ENCODE measurements around the gene LIPE. TPM values are rescaled to one million over a fixed set of nuclear protein-coding genes. Genes with fewer than 3 reads are reported as not detected.

The LIPE gene
- polyA plus RNA-seq, 1 donor from 2014 or later: 19.1 TPM

DNA sequence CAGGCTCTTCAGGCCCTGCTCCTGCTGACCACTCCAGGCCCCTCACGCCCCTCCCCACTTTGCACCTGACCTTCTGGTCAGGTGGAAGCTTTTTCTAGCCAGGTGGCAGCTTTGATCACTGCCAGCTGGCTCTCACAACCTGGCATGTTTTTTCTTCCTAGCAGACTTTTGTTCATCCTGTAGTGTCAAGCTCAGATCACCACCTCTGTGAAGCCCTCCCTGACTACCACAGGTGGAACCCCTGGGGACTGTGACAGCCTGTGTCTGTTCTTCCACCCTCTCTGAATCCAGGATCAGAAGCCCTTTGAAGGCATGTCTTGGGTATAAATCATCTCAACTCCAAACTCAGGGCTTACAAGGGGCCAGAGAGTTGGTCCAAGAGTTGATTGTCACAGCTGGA lies 26.8 kb downstream of the LIPE start:
- H3K4me2 ChIP-seq (ENCODE audit: low read length): no peak overlapping the region
- no peaks in the 10 kb centered on the region for H3K27me3 ChIP-seq (ENCODE audit: insufficient read depth, low read depth, low read length)
- TF ChIP-seq, protein P1, sequence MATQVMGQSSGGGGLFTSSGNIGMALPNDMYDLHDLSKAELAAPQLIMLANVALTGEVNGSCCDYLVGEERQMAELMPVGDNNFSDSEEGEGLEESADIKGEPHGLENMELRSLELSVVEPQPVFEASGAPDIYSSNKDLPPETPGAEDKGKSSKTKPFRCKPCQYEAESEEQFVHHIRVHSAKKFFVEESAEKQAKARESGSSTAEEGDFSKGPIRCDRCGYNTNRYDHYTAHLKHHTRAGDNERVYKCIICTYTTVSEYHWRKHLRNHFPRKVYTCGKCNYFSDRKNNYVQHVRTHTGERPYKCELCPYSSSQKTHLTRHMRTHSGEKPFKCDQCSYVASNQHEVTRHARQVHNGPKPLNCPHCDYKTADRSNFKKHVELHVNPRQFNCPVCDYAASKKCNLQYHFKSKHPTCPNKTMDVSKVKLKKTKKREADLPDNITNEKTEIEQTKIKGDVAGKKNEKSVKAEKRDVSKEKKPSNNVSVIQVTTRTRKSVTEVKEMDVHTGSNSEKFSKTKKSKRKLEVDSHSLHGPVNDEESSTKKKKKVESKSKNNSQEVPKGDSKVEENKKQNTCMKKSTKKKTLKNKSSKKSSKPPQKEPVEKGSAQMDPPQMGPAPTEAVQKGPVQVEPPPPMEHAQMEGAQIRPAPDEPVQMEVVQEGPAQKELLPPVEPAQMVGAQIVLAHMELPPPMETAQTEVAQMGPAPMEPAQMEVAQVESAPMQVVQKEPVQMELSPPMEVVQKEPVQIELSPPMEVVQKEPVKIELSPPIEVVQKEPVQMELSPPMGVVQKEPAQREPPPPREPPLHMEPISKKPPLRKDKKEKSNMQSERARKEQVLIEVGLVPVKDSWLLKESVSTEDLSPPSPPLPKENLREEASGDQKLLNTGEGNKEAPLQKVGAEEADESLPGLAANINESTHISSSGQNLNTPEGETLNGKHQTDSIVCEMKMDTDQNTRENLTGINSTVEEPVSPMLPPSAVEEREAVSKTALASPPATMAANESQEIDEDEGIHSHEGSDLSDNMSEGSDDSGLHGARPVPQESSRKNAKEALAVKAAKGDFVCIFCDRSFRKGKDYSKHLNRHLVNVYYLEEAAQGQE (IDR thresholded peaks at IDR 0.05; ENCODE audit: borderline replicate concordance): no peak
- no peak for TF ChIP-seq EZH2 (IDR thresholded peaks at IDR 0.05; ENCODE audit: borderline replicate concordance, insufficient read depth, low read length, poor library complexity, severe bottlenecking)
- no peak for TF ChIP-seq POLR2AphosphoS5 (IDR thresholded peaks at IDR 0.05)
- TF ChIP-seq TAF1 (IDR thresholded peaks at IDR 0.05; ENCODE audit: low read depth): no peak
- TF ChIP-seq SMC3 (conservative IDR thresholded peaks at IDR 0.05; ENCODE audit: poor library complexity): no peak
- TF ChIP-seq RAD21 (conservative IDR thresholded peaks at IDR 0.05): no peak
- TF ChIP-seq, protein P2, sequence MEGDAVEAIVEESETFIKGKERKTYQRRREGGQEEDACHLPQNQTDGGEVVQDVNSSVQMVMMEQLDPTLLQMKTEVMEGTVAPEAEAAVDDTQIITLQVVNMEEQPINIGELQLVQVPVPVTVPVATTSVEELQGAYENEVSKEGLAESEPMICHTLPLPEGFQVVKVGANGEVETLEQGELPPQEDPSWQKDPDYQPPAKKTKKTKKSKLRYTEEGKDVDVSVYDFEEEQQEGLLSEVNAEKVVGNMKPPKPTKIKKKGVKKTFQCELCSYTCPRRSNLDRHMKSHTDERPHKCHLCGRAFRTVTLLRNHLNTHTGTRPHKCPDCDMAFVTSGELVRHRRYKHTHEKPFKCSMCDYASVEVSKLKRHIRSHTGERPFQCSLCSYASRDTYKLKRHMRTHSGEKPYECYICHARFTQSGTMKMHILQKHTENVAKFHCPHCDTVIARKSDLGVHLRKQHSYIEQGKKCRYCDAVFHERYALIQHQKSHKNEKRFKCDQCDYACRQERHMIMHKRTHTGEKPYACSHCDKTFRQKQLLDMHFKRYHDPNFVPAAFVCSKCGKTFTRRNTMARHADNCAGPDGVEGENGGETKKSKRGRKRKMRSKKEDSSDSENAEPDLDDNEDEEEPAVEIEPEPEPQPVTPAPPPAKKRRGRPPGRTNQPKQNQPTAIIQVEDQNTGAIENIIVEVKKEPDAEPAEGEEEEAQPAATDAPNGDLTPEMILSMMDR (IDR thresholded peaks at IDR 0.05; ENCODE audit: poor library complexity, severe bottlenecking): no peak
- TF ChIP-seq MXI1 (conservative IDR thresholded peaks at IDR 0.05; ENCODE audit: poor library complexity, severe bottlenecking): no peak
- TF ChIP-seq EP300 (conservative IDR thresholded peaks at IDR 0.05; ENCODE audit: poor library complexity, severe bottlenecking): no peak
- no peaks in the 10 kb centered on the region for H3F3A ChIP-seq (ENCODE audit: insufficient read depth, low read length, poor library complexity, severe bottlenecking)
- no peak overlapping the region for H3K27ac ChIP-seq (ENCODE audit: low read length)
- no peak overlapping the region for H2AFZ ChIP-seq (ENCODE audit: low read depth, low read length)
- H3K9ac ChIP-seq (ENCODE audit: low read length): no peak overlapping the region
- H3K4me3 ChIP-seq (ENCODE audit: low read length): no peak overlapping the region
- H3K79me2 ChIP-seq (replicated peaks; ENCODE audit: insufficient read depth, low read length): peaks cover 8% of the 10 kb centered on the region
- no peaks in the 10 kb centered on the region for H3K9me3 ChIP-seq (ENCODE audit: low read length)
- H4K20me1 ChIP-seq (ENCODE audit: insufficient read depth): no peaks in the 10 kb centered on the region
- no peaks in the 10 kb centered on the region for H3K9me2 ChIP-seq (ENCODE audit: insufficient read depth, low read length)
- no peaks in the 10 kb centered on the region for H3K36me3 ChIP-seq (ENCODE audit: insufficient read depth, low read length)

DNA sequence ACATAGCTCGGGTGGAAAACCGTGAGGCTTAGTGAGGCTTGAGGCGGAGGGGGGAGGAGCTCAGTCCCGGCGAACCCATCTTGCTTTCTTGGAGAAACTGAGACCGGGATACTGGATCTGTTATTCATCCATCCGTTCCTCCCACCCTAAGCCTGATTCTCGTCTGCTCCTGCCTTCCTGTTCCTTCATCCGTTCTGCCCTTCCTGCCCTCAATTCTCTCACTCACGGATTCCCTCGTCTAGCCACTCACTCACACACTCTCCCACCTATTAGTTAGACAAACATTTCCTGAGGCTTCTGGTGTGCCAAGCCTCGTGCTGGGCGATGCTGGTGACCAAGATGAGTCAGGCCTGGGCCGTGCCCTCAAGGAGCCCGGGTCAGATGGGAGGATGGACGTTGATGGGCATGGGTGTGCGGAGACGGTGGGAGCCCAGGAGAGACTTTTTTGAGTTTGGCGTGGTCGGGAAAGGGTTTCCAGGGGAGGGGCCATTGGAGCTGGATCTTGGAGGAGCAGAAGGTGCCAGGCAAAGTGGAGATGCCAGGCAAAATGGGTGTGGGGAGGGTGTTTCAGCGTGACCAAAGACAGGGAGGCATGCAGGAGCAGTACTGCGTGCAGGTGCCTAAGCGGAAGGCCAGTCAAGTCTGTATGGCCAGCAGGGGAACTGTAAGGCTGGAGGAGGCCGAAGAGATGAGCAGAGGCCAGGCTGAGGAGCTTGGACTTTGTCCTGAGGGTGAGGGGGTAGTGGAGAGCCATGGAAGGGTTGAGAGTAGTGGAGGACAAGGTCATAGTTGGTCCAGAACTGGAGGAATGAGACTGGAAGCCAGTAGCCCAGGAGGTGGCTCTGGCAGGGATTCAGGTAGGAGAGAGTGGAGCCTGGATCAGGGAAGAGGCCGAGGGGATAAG lies 29.7 kb downstream of the LIPE start:
- no peaks in the 10 kb centered on the region for H3K9me3 ChIP-seq (ENCODE audit: low read length)
- H3K36me3 ChIP-seq (ENCODE audit: insufficient read depth, low read length): no peaks in the 10 kb centered on the region
- no peaks in the 10 kb centered on the region for H3F3A ChIP-seq (ENCODE audit: insufficient read depth, low read length, poor library complexity, severe bottlenecking)
- peak overlapping the region; percentile 79 for H3K9ac ChIP-seq (ENCODE audit: low read length)
- H3K79me2 ChIP-seq (replicated peaks; ENCODE audit: insufficient read depth, low read length): peaks cover 8% of the 10 kb centered on the region
- no peaks in the 10 kb centered on the region for H3K27me3 ChIP-seq (ENCODE audit: insufficient read depth, low read depth, low read length)
- peak overlapping the region; percentile 53 for H2AFZ ChIP-seq (ENCODE audit: low read depth, low read length)
- no peaks in the 10 kb centered on the region for H4K20me1 ChIP-seq (ENCODE audit: insufficient read depth)
- no peaks in the 10 kb centered on the region for H3K9me2 ChIP-seq (ENCODE audit: insufficient read depth, low read length)
- peak overlapping the region; percentile 89 for H3K4me2 ChIP-seq (ENCODE audit: low read length)
- H3K27ac ChIP-seq (ENCODE audit: low read length): peak overlapping the region; percentile 73
- H3K4me3 ChIP-seq (ENCODE audit: low read length): peak overlapping the region; percentile 69
- TF ChIP-seq SMC3 (conservative IDR thresholded peaks at IDR 0.05; ENCODE audit: poor library complexity) (peak; percentile 0), EP300 (conservative IDR thresholded peaks at IDR 0.05; ENCODE audit: poor library complexity, severe bottlenecking) (no peak)

Data from neural cell (in vitro differentiated cells).